SU-DHL-6 (cell line): Measurements from ENCODE around the gene FAM83G.

Source experiments
- H2AFZ ChIP-seq: fragments of 200-600 bp; sonication (generic); 2 replicates; pipeline ENCODE4 v1.6.1; 2014; ENCODE audit warnings: low read depth, mild to moderate bottlenecking, moderate library complexity, mixed read lengths, antibody characterized with exemption, low read length; ENCODE audit not compliant: severe bottlenecking
- H3F3A ChIP-seq: fragments of 200-600 bp; shearing (Covaris generic); 2 replicates; pipeline ENCODE4 v1.6.0; 2016; ENCODE audit warnings: antibody characterized with exemption, mild to moderate bottlenecking; ENCODE audit not compliant: insufficient read depth
- H3K27ac ChIP-seq: fragments of 200-600 bp; sonication (generic); 2 replicates; pipeline ENCODE4 v1.5.1; 2016; ENCODE audit warnings: low read depth, mild to moderate bottlenecking, low read length, moderate library complexity, mixed read lengths
- H3K27me3 ChIP-seq: fragments of 200-600 bp; sonication (generic), shearing (Covaris generic); 2 replicates; pipeline ENCODE4 v1.6.0; 2014; ENCODE audit warnings: mild to moderate bottlenecking, low read length
- H3K36me3 ChIP-seq: fragments of 200-600 bp; sonication (generic); 2 replicates; pipeline ENCODE4 v1.6.1; 2014; ENCODE audit warnings: mild to moderate bottlenecking, low read length, mixed read lengths
- H3K4me2 ChIP-seq: fragments of 300-600, 200-600 bp; shearing (Covaris generic), sonication (generic); 2 replicates; pipeline ENCODE4 v1.6.0; 2014; ENCODE audit warnings: low read length, low read depth, mild to moderate bottlenecking; ENCODE audit not compliant: poor library complexity, severe bottlenecking
- H3K4me3 ChIP-seq: fragments of 200-600 bp; sonication (generic); 2 replicates; pipeline ENCODE4 v1.5.1; 2014; ENCODE audit warnings: antibody characterized with exemption, low read length, mild to moderate bottlenecking, mixed read lengths; ENCODE audit not compliant: insufficient read depth, poor library complexity, severe bottlenecking
- H3K79me2 ChIP-seq: fragments of 200-600 bp; sonication (generic); 2 replicates; pipeline ENCODE4 v1.6.1; 2014; ENCODE audit warnings: mild to moderate bottlenecking, low read length, moderate library complexity; ENCODE audit not compliant: insufficient read depth
- H3K9ac ChIP-seq: fragments of 200-600 bp; sonication (generic); 2 replicates; pipeline ENCODE4 v1.7.0; 2014; ENCODE audit warnings: mild to moderate bottlenecking, low read length
- H3K9me2 ChIP-seq: fragments of 200-600 bp; sonication (generic); replicated peaks from 2 replicates; pipeline ENCODE4 v1.6.1; 2014; ENCODE audit warnings: low read length; ENCODE audit not compliant: insufficient read depth
- H3K9me3 ChIP-seq: fragments of 200-600 bp; sonication (generic); 2 replicates; pipeline ENCODE4 v1.6.1; 2014; ENCODE audit warnings: low read length, mixed read lengths; ENCODE audit not compliant: insufficient read depth
- H4K20me1 ChIP-seq: fragments of 200-600 bp; sonication (generic); 2 replicates; pipeline ENCODE4 v1.6.1; 2014; ENCODE audit warnings: low read depth, mild to moderate bottlenecking, antibody characterized with exemption, low read length, moderate library complexity, mixed read lengths
- CTCF ChIP-seq: fragments of 200-600 bp; sonication (generic); IDR thresholded peaks from one replicate; pipeline ENCODE4 v1.5.1; 2017; ENCODE audit warnings: antibody characterized with exemption, mild to moderate bottlenecking, low read length, moderate library complexity; ENCODE audit not compliant: insufficient read depth, poor library complexity, severe bottlenecking
- EZH2phosphoT487 ChIP-seq: fragments of 200-600 bp; sonication (generic), shearing (Covaris generic); conservative IDR thresholded peaks from 2 replicates; pipeline ENCODE4 v1.6.1; 2018; ENCODE audit warnings: mild to moderate bottlenecking, antibody characterized with exemption, low read length, moderate library complexity, mixed read lengths

The FAM83G gene

GRCh38 chr17:18947866-18948265, 56.7 kb downstream of the FAM83G start:
- Histone ChIP-seq H3K79me2 (no peaks in the 10 kb centered on the region), H3K9ac (no peak overlapping the region), H3K4me2 (no peak overlapping the region), H2AFZ (no peak overlapping the region), H3K27me3 (no peaks in the 10 kb centered on the region), H3F3A (no peaks in the 10 kb centered on the region), H3K27ac (no peak overlapping the region), H3K4me3 (no peak overlapping the region), H3K9me3 (no peaks in the 10 kb centered on the region), H3K36me3 (no peaks in the 10 kb centered on the region), H3K9me2 (no peaks in the 10 kb centered on the region), H4K20me1 (no peaks in the 10 kb centered on the region)
- TF ChIP-seq EZH2phosphoT487 (no peak), CTCF (no peak)

GRCh38 chr17:18946536-18946935, 58.0 kb downstream of the FAM83G start:
- Histone ChIP-seq H3F3A (no peaks in the 10 kb centered on the region), H3K9me2 (no peaks in the 10 kb centered on the region), H3K4me3 (no peak overlapping the region), H3K27me3 (no peaks in the 10 kb centered on the region), H3K4me2 (no peak overlapping the region), H3K9ac (no peak overlapping the region), H4K20me1 (no peaks in the 10 kb centered on the region), H3K36me3 (no peaks in the 10 kb centered on the region), H3K79me2 (no peaks in the 10 kb centered on the region), H2AFZ (no peak overlapping the region), H3K27ac (no peak overlapping the region), H3K9me3 (no peaks in the 10 kb centered on the region)
- TF ChIP-seq CTCF (no peak), EZH2phosphoT487 (no peak)

- Histone ChIP-seq H3K79me2 (no peaks in the 10 kb centered on the region), H3F3A (no peaks in the 10 kb centered on the region), H3K27ac (no peak overlapping the region), H3K9me2 (no peaks in the 10 kb centered on the region), H3K36me3 (no peaks in the 10 kb centered on the region), H3K4me3 (no peak overlapping the region), H3K9me3 (no peaks in the 10 kb centered on the region), H4K20me1 (no peaks in the 10 kb centered on the region), H3K4me2 (peak overlapping the region; percentile 11), H3K27me3 (no peaks in the 10 kb centered on the region), H2AFZ (no peak overlapping the region), H3K9ac (no peak overlapping the region)
- TF ChIP-seq CTCF (no peak), EZH2phosphoT487 (no peak)
Observed at GRCh38 chr17:18944646-18945045, 59.9 kb downstream of the FAM83G start.

GRCh38 chr17:18938692-18939023, 65.9 kb downstream of the FAM83G start:
- Histone ChIP-seq H3K9me2 (no peaks in the 10 kb centered on the region), H3K79me2 (no peaks in the 10 kb centered on the region), H3K27ac (no peak overlapping the region), H2AFZ (no peak overlapping the region), H3K27me3 (no peaks in the 10 kb centered on the region), H4K20me1 (no peaks in the 10 kb centered on the region), H3K9me3 (no peaks in the 10 kb centered on the region), H3F3A (0 out of 2 replicates have a peak, but pooled peaks cover 6% of the 10 kb centered on the region), H3K4me3 (no peak overlapping the region), H3K36me3 (no peaks in the 10 kb centered on the region), H3K9ac (no peak overlapping the region), H3K4me2 (no peak overlapping the region)
- TF ChIP-seq CTCF: no peak
- no peak for TF ChIP-seq EZH2phosphoT487
